ENCODE data around the gene RCE1.

The RCE1 gene

GRCh38 chr11:66869567-66869870 lies 26.3 kb downstream of the RCE1 start:
- DNase-seq (ENCODE audit: low read depth) = no peak

GRCh38 chr11:66870131-66870530 lies 26.9 kb downstream of the RCE1 start:
- no peak for DNase-seq (ENCODE audit: low read depth)

- no peak for DNase-seq (ENCODE audit: low read depth)
These were observed 27.6 kb downstream of the RCE1 start for GRCh38 chr11:66870616-66871520.

GRCh38 chr11:66871521-66871901 lies 28.3 kb downstream of the RCE1 start:
- DNase-seq (ENCODE audit: low read depth) = no peak

GRCh38 chr11:66874232-66874631 lies 31.0 kb downstream of the RCE1 start:
- no peak for DNase-seq (ENCODE audit: low read depth)

GRCh38 chr11:66875378-66875777 lies 32.1 kb downstream of the RCE1 start:
- no peak for DNase-seq (ENCODE audit: low read depth)

GRCh38 chr11:66877588-66878385 lies 34.5 kb downstream of the RCE1 start:
- no peak for DNase-seq (ENCODE audit: low read depth)

- no peak for DNase-seq (ENCODE audit: low read depth)
These were observed 35.2 kb downstream of the RCE1 start for GRCh38 chr11:66878474-66878873.

- DNase-seq (ENCODE audit: low read depth) = no peak
These were observed 35.8 kb downstream of the RCE1 start for GRCh38 chr11:66879000-66879399.

GRCh38 chr11:66879583-66879982 lies 36.3 kb downstream of the RCE1 start:
- no peak for DNase-seq (ENCODE audit: low read depth)

GRCh38 chr11:66879999-66880398 lies 36.8 kb downstream of the RCE1 start:
- DNase-seq (ENCODE audit: low read depth) = no peak

GRCh38 chr11:66880496-66881450 lies 37.5 kb downstream of the RCE1 start:
- DNase-seq (ENCODE audit: low read depth) = no peak

GRCh38 chr11:66881451-66881835 lies 38.2 kb downstream of the RCE1 start:
- DNase-seq (ENCODE audit: low read depth) = no peak

- no peak for DNase-seq (ENCODE audit: low read depth)
These were observed 38.7 kb downstream of the RCE1 start for GRCh38 chr11:66881927-66882452.

- DNase-seq (ENCODE audit: low read depth) = no peak
These were observed 39.3 kb downstream of the RCE1 start for GRCh38 chr11:66882561-66883015.

GRCh38 chr11:66883016-66883965 lies 40.0 kb downstream of the RCE1 start:
- peak; percentile 37 for DNase-seq (ENCODE audit: low read depth)

- DNase-seq (ENCODE audit: low read depth) = no peak
These were observed 41.2 kb downstream of the RCE1 start for GRCh38 chr11:66884443-66884842.

- DNase-seq (ENCODE audit: low read depth) = no peak
These were observed 42.2 kb downstream of the RCE1 start for GRCh38 chr11:66885469-66885868.

GRCh38 chr11:66885950-66886440 lies 42.8 kb downstream of the RCE1 start:
- DNase-seq (ENCODE audit: low read depth) = no peak

GRCh38 chr11:66886671-66887221 lies 43.5 kb downstream of the RCE1 start:
- DNase-seq (ENCODE audit: low read depth) = no peak
